ENCODE measurements around the gene TPCN1.
A peak's percentile ranks its signal among the peaks of the same experiment; 100 is the strongest.

The TPCN1 gene

GRCh38 chr12:113340061-113340460 is 118.8 kb downstream of the TPCN1 start:
- Mint-ChIP-seq H3K27ac (peak overlapping the region in 1 of 2 donors; percentile 27), H3K9me3 (no peaks in the 10 kb centered on the region)

GRCh38 chr12:113341535-113341934 is 120.3 kb downstream of the TPCN1 start:
- Mint-ChIP-seq H3K9me3 (no peaks in the 10 kb centered on the region), H3K27me3 (peaks cover 0 to 10% of the 10 kb centered on the region in 2 donors), H3K4me3 (no peak overlapping the region), H3K4me1 (ENCODE audit: low read depth in 2 of 2) (peaks cover 0 to 1% of the 10 kb centered on the region in 2 donors), H3K27ac (no peak overlapping the region), H3K36me3 (ENCODE audit: insufficient read depth) (no peaks in the 10 kb centered on the region)
- DNase-seq = no peak
- no peak for ATAC-seq (replicated peaks)

More at GRCh38 chr12:113340061-113340460, 118.8 kb downstream of the TPCN1 start:
- ATAC-seq (replicated peaks) (no peak), DNase-seq (no peak)
- peaks cover 0 to 11% of the 10 kb centered on the region in 2 donors for H3K27me3 Mint-ChIP-seq
- peaks cover 2 to 5% of the 10 kb centered on the region in 2 donors for H3K4me1 Mint-ChIP-seq (ENCODE audit: low read depth in 2 of 2)
- peaks cover 4% of the 10 kb centered on the region for H3K36me3 Mint-ChIP-seq (ENCODE audit: insufficient read depth)
- no peak overlapping the region for H3K4me3 Mint-ChIP-seq

GRCh38 chr12:113345318-113345717 is 124.1 kb downstream of the TPCN1 start:
- no peak overlapping the region for H3K4me3 Mint-ChIP-seq
- no peak for DNase-seq
- H3K27ac Mint-ChIP-seq = no peak overlapping the region
- H3K27me3 Mint-ChIP-seq = peaks cover 9 to 19% of the 10 kb centered on the region in 2 donors
- ATAC-seq (replicated peaks) = no peak
- H3K36me3 Mint-ChIP-seq (ENCODE audit: insufficient read depth) = no peaks in the 10 kb centered on the region
- no peaks in the 10 kb centered on the region for H3K4me1 Mint-ChIP-seq (ENCODE audit: low read depth in 2 of 2)
- no peaks in the 10 kb centered on the region for H3K9me3 Mint-ChIP-seq

GRCh38 chr12:113346353-113346752 is 125.1 kb downstream of the TPCN1 start:
- DNase-seq (no peak), ATAC-seq (replicated peaks) (no peak)
- no peaks in the 10 kb centered on the region for H3K9me3 Mint-ChIP-seq
- no peaks in the 10 kb centered on the region for H3K4me1 Mint-ChIP-seq (ENCODE audit: low read depth in 2 of 2)
- H3K27ac Mint-ChIP-seq = no peak overlapping the region
- peaks cover 9 to 22% of the 10 kb centered on the region in 2 donors for H3K27me3 Mint-ChIP-seq
- H3K4me3 Mint-ChIP-seq = no peak overlapping the region
- H3K36me3 Mint-ChIP-seq (ENCODE audit: insufficient read depth) = no peaks in the 10 kb centered on the region

- no peaks in the 10 kb centered on the region for H3K36me3 Mint-ChIP-seq (ENCODE audit: insufficient read depth)
- H3K4me1 Mint-ChIP-seq (ENCODE audit: low read depth in 2 of 2) = no peaks in the 10 kb centered on the region
- no peak overlapping the region for H3K4me3 Mint-ChIP-seq
- DNase-seq (no peak), ATAC-seq (replicated peaks) (no peak)
- H3K9me3 Mint-ChIP-seq = no peaks in the 10 kb centered on the region
- peak overlapping the region in 1 of 2 donors; percentile 19 for H3K27ac Mint-ChIP-seq
- peaks cover 9 to 22% of the 10 kb centered on the region in 2 donors for H3K27me3 Mint-ChIP-seq
Measured at GRCh38 chr12:113347107-113347506, 125.8 kb downstream of the TPCN1 start.

- Mint-ChIP-seq H3K27me3 (peaks cover 9 to 22% of the 10 kb centered on the region in 2 donors), H3K27ac (no peak overlapping the region), H3K4me3 (no peak overlapping the region), H3K9me3 (no peaks in the 10 kb centered on the region), H3K4me1 (ENCODE audit: low read depth in 2 of 2) (no peaks in the 10 kb centered on the region), H3K36me3 (ENCODE audit: insufficient read depth) (no peaks in the 10 kb centered on the region)
- no peak for ATAC-seq (replicated peaks)
- no peak for DNase-seq
Measured at GRCh38 chr12:113347892-113348291, 126.6 kb downstream of the TPCN1 start.
